Upper lobe of left lung (tissue), 6 donors: ENCODE measurements around the gene PSME3IP1. TPM values are rescaled to one million over a fixed set of nuclear protein-coding genes. Genes with fewer than 3 reads are reported as not detected.

Experiments
- ATAC-seq, 2 donors: fragments of 200-7000 bp; cut with Tn5 transposase; one replicate each; pipeline ENCODE4 v1.9.1; 2022; ENCODE audit warnings: mild to moderate bottlenecking in 2 of 2, moderate library complexity in 2 of 2; ENCODE audit not compliant: low FRiP score in 2 of 2
- DNase-seq, 2 donors: peaks; one replicate each; pipeline ENCODE4 v3.0.0-alpha.2; 2019 to 2020
- H3K27ac ChIP-seq, 4 donors: fragments of 200-600 bp; sonication (generic); one replicate each; pipeline ENCODE4 v1.5.1; 2016 to 2019
- H3K27me3 ChIP-seq, 4 donors: fragments of 200-600 bp; sonication (generic); one replicate each; pipeline ENCODE4 v1.5.1; 2017 to 2019
- H3K36me3 ChIP-seq, 4 donors: fragments of 200-600 bp; sonication (generic); one replicate each; pipeline ENCODE4 v1.5.1; 2016 to 2019
- H3K4me1 ChIP-seq, 4 donors: fragments of 200-600 bp; sonication (generic); one replicate each; pipeline ENCODE4 v1.5.1; 2018 to 2019
- H3K4me3 ChIP-seq, 4 donors: fragments of 200-600 bp; sonication (generic); one replicate each; pipeline ENCODE4 v1.5.1; 2017 to 2019; ENCODE audit warnings: mild to moderate bottlenecking in 2 of 4, moderate library complexity in 1 of 4
- H3K9me3 ChIP-seq, 4 donors: fragments of 200-600 bp; sonication (generic); one replicate each; pipeline ENCODE4 v1.5.1; 2018 to 2019
- EP300 ChIP-seq, 4 donors: sonication (generic); formaldehyde crosslinking; IDR thresholded peaks; one replicate each; pipeline ENCODE4 v1.5.1; 2017; ENCODE audit warnings: antibody characterized with exemption in 4 of 4, control low read depth in 2 of 4
- POLR2A ChIP-seq, 4 donors: fragments of 450-650 bp; IDR thresholded peaks; one replicate each; pipeline ENCODE4 v1.5.1; 2016 to 2017; ENCODE audit warnings: antibody characterized with exemption in 4 of 4, mild to moderate bottlenecking in 2 of 4
- POLR2AphosphoS5 ChIP-seq, 2 donors: sonication (generic); formaldehyde crosslinking; IDR thresholded peaks; one replicate each; pipeline ENCODE4 v1.5.1; 2017; ENCODE audit warnings: antibody characterized with exemption in 2 of 2
- WGBS, 2 donors: methylation state at CpG; one replicate each; pipeline ENCODE4 v1.1.5; 2017 to 2018; 5-methylcytosine and 5-hydroxymethylcytosine counted together
- total RNA-seq, 6 donors: library from RNA; depleted of rRNA in 4 of 6; stranded (reverse); fragments of >200 nt in 4 of 6; gene quantifications; one replicate each; pipeline versions ENCODE4 v1.1.0 to v1.2.1, GENCODE V29; 2016 to 2021
- TF ChIP-seq, protein P1 (sequence below), 6 experiments: fragments of 450-650 bp in 4 of 6; fragments of 200-600 bp in 2 of 6; sonication (generic) in 2 of 6; IDR thresholded peaks; one replicate each; pipeline ENCODE4 v1.5.1; 2016 to 2019; ENCODE audit warnings: antibody characterized with exemption in 6 of 6
- donor health status: DM: no; HTN: no; CAD: no; lungs with moderate emphysema.
- donor health status: DM: no; HTN: yes; CAD: no; lungs with severe emphysema.

PSME3IP1 gene
- total RNA-seq, 6 donors from 2014 or later: 49.9 to 113 (median 75.2) TPM

DNA sequence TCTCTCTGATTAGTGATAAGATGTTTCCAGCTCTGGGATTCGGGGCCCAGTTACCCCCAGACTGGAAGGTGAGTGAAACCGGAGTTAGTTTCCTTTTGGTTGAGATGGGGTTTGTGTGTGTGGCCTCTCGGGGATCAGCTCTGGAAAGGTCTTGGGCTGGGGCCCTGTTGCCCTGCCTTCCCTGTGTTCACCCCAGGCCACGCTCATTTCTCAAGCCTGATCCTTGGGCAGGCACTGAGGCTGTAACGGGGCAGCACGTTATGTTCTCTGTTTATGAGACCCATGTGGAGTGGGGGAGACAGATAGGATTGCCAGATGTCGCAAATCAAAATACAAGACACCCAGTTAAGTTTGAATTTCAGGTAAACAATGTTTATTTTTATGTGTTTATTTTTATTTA is 58.0 kb downstream of the PSME3IP1 start:
- Histone ChIP-seq H3K4me3 (no peak overlapping the region), H3K9me3 (no peaks in the 10 kb centered on the region), H3K4me1 (peaks cover 7 to 35% (median 21%) of the 10 kb centered on the region in 4 donors), H3K27me3 (no peaks in the 10 kb centered on the region), H3K27ac (no peak overlapping the region), H3K36me3 (peaks cover 0 to 40% (median 17%) of the 10 kb centered on the region in 4 donors)
- TF ChIP-seq POLR2A (IDR thresholded peaks at IDR 0.05) (no peak), EP300 (IDR thresholded peaks at IDR 0.05) (no peak), POLR2AphosphoS5 (IDR thresholded peaks at IDR 0.05) (no peak)
- TF ChIP-seq, protein P1, sequence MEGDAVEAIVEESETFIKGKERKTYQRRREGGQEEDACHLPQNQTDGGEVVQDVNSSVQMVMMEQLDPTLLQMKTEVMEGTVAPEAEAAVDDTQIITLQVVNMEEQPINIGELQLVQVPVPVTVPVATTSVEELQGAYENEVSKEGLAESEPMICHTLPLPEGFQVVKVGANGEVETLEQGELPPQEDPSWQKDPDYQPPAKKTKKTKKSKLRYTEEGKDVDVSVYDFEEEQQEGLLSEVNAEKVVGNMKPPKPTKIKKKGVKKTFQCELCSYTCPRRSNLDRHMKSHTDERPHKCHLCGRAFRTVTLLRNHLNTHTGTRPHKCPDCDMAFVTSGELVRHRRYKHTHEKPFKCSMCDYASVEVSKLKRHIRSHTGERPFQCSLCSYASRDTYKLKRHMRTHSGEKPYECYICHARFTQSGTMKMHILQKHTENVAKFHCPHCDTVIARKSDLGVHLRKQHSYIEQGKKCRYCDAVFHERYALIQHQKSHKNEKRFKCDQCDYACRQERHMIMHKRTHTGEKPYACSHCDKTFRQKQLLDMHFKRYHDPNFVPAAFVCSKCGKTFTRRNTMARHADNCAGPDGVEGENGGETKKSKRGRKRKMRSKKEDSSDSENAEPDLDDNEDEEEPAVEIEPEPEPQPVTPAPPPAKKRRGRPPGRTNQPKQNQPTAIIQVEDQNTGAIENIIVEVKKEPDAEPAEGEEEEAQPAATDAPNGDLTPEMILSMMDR (IDR thresholded peaks at IDR 0.05): no peak
- no peak for ATAC-seq
- DNase-seq: no peak
- 93 to 94% methylated on average over 7 of the region's 7 CpGs for WGBS, 2 donors

- WGBS, 2 donors: 95 to 96% methylated on average over 5 of the region's 5 CpGs
- H3K27me3 ChIP-seq: no peaks in the 10 kb centered on the region
- ATAC-seq (no peak), DNase-seq (no peak)
- TF ChIP-seq EP300 (IDR thresholded peaks at IDR 0.05): no peak
- TF ChIP-seq POLR2A (IDR thresholded peaks at IDR 0.05): no peak
- TF ChIP-seq, protein P1 (IDR thresholded peaks at IDR 0.05): no peak
- TF ChIP-seq POLR2AphosphoS5 (IDR thresholded peaks at IDR 0.05): no peak
- H3K36me3 ChIP-seq: peaks cover 0 to 41% (median 19%) of the 10 kb centered on the region in 4 donors
- no peaks in the 10 kb centered on the region for H3K9me3 ChIP-seq
- no peak overlapping the region for H3K27ac ChIP-seq
- H3K4me3 ChIP-seq: no peak overlapping the region
- H3K4me1 ChIP-seq: peaks cover 2 to 29% (median 18%) of the 10 kb centered on the region in 4 donors
These were observed 58.6 kb downstream of the PSME3IP1 start for GRCh38 chr16:57127037-57127763.

- Histone ChIP-seq H3K4me3 (no peak overlapping the region), H3K36me3 (peaks cover 0 to 46% (median 25%) of the 10 kb centered on the region in 4 donors), H3K27ac (no peak overlapping the region), H3K4me1 (peaks cover 0 to 22% (median 16%) of the 10 kb centered on the region in 4 donors), H3K27me3 (no peaks in the 10 kb centered on the region), H3K9me3 (no peaks in the 10 kb centered on the region)
- WGBS, 2 donors: 75% methylated on average over 4 of the region's 4 CpGs
- TF ChIP-seq POLR2A (IDR thresholded peaks at IDR 0.05) (no peak), POLR2AphosphoS5 (IDR thresholded peaks at IDR 0.05) (no peak), EP300 (IDR thresholded peaks at IDR 0.05) (no peak)
- TF ChIP-seq, protein P1 (IDR thresholded peaks at IDR 0.05): no peak
- no peak for DNase-seq
- no peak for ATAC-seq
These were observed 59.4 kb downstream of the PSME3IP1 start for GRCh38 chr16:57126411-57126810.

- Histone ChIP-seq H3K4me3 (no peak overlapping the region), H3K36me3 (peaks cover 0 to 46% (median 26%) of the 10 kb centered on the region in 4 donors), H3K27ac (no peak overlapping the region), H3K27me3 (no peaks in the 10 kb centered on the region), H3K9me3 (no peaks in the 10 kb centered on the region), H3K4me1 (peaks cover 0 to 22% (median 16%) of the 10 kb centered on the region in 4 donors)
- DNase-seq: no peak
- TF ChIP-seq EP300 (IDR thresholded peaks at IDR 0.05) (no peak), POLR2A (IDR thresholded peaks at IDR 0.05) (no peak), POLR2AphosphoS5 (IDR thresholded peaks at IDR 0.05) (no peak)
- TF ChIP-seq, protein P1 (IDR thresholded peaks at IDR 0.05): no peak
- no peak for ATAC-seq
- 95 to 96% methylated on average over 4 of the region's 4 CpGs for WGBS, 2 donors
These were observed 59.9 kb downstream of the PSME3IP1 start for GRCh38 chr16:57125969-57126368.
